Measurements from ENCODE around the gene B4GALT1. TPM values are rescaled to one million over a fixed set of nuclear protein-coding genes. Genes with fewer than 3 reads are reported as not detected.

The B4GALT1 gene
- total and polyA plus RNA-seq, 10 donors = 18.1 to 111 (median 82.7) TPM

- peaks cover 0 to 28% (median 14%) of the 10 kb centered on the region in 6 donors for H3K4me1 ChIP-seq
Measured at GRCh38 chr9:33104401-33104800, 62.7 kb downstream of the B4GALT1 start.

DNA sequence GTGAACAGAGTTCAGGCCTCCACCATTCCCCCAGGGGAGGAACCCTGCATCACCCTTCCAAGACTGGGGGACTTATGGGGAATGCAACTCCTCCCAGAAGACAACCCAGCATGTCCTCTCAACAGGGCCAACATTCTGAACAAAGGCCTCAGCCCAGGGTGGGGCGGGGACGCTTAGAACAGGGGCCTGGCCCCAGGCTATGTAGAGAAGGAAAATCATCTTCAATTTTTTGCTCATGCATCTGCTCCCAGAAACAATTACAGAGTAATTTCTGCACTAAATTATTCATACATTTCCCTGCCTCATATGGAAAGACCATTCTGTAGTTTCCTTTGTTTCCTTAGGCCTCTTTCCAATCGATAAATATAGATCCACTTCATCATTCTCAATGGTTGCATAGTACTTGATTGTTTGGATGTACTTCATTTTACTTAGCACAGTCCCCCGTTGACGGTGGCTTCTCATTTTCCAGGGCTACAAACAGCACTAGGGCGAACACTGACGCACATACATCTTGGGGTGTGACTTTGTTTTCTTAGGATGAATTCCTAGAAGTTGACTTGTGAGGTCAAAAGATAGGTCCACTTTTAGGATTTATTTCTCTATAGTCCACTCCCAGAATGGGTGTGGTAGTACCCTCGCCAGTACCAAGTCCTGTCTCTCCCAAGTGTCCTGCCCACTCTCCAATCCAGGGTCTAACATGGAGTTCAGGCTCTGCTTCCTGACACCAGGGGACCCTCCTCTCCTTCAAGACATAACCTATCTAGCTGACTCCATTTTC, 63.4 kb downstream of the B4GALT1 start:
- H3K27me3 ChIP-seq (replicated peaks in 1 of 7) = no peaks in the 10 kb centered on the region
- intact Hi-C loops (cut with DNase I; ENCODE audit: low total_unique reads) = no loop called here
- WGBS, 5 donors = 85 to 99% (median 93%) methylated on average over 8 of the region's 8 CpGs
- H3K4me3 ChIP-seq = no peak overlapping the region
- H3K9me3 ChIP-seq = no peaks in the 10 kb centered on the region
- peaks cover 0 to 28% (median 14%) of the 10 kb centered on the region in 6 donors for H3K4me1 ChIP-seq
- peak overlapping the region in 1 of 8 donors; percentile 17 for H3K27ac ChIP-seq
- DNase-seq = no peak
- TF ChIP-seq POLR2AphosphoS5 (IDR thresholded peaks at IDR 0.05) (no peak), POLR2A (IDR thresholded peaks at IDR 0.05) (no peak), CTCF (IDR thresholded peaks at IDR 0.05 in 8 of 11, conservative IDR thresholded peaks at IDR 0.05 in 3 of 11) (no peak)
- H3K36me3 ChIP-seq = peaks cover 0 to 1% (median 0%) of the 10 kb centered on the region in 6 donors

More at GRCh38 chr9:33104401-33104800, 62.7 kb downstream of the B4GALT1 start:
- intact Hi-C loops (cut with DNase I; ENCODE audit: low total_unique reads) = no loop called here
- Histone ChIP-seq H3K4me3 (no peak overlapping the region), H3K9me3 (no peaks in the 10 kb centered on the region), H3K27me3 (replicated peaks in 1 of 7) (no peaks in the 10 kb centered on the region), H3K27ac (no peak overlapping the region), H3K36me3 (peaks cover 0 to 8% (median 0%) of the 10 kb centered on the region in 6 donors)
- WGBS, 5 donors = 79 to 95% (median 90%) methylated on average over 7 of the region's 7 CpGs
- DNase-seq = no peak
- no peak for TF ChIP-seq POLR2AphosphoS5 (IDR thresholded peaks at IDR 0.05)
- TF ChIP-seq CTCF (IDR thresholded peaks at IDR 0.05 in 8 of 11, conservative IDR thresholded peaks at IDR 0.05 in 3 of 11) = no peak

DNA sequence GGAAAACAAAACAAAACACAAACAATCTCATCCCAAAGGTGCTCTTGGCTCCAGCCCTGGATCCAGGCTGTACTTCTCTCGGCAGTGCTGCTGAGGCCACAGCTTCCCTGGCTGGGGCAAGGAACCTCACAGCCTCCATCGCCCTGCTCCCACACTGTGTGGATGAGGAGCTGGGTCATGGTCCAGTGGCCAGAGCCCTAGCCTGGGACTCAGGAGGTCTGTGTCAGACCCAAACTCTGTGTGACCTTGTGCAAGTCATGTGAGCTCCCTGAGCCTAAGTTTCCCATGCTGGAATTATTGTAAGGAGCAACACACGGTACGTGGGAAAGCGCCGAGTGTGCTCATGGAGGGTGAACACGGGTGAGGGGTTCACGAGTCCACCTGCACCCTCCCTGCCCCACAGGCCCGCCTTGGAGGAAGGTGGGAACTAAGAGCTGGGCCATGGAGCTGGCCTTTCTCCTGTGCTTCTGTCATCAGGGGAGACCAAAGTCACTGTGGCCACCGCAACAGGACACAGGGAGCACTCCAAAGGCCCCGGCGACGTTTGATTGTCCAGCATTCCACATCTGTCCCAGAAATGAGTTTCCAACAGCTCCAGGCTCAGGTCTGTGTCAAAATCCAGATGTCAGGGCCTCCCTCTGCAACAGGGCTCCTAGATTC, 64.5 kb downstream of the B4GALT1 start:
- Histone ChIP-seq H3K27ac (peak overlapping the region in 1 of 8 donors; percentile 17), H3K4me1 (peaks cover 0 to 18% (median 10%) of the 10 kb centered on the region in 6 donors), H3K4me3 (no peak overlapping the region), H3K9me3 (no peaks in the 10 kb centered on the region), H3K36me3 (no peaks in the 10 kb centered on the region), H3K27me3 (replicated peaks in 1 of 7) (no peaks in the 10 kb centered on the region)
- TF ChIP-seq POLR2AphosphoS5 (IDR thresholded peaks at IDR 0.05) (peak in 2 of 3 donors; percentile 23 to 31), CTCF (IDR thresholded peaks at IDR 0.05 in 8 of 11, conservative IDR thresholded peaks at IDR 0.05 in 3 of 11) (no peak), POLR2A (IDR thresholded peaks at IDR 0.05) (no peak)
- DNase-seq = no peak
- intact Hi-C loops (cut with DNase I; ENCODE audit: low total_unique reads) = no loop called here
- 90 to 97% (median 93%) methylated on average over 13 of the region's 13 CpGs for WGBS, 5 donors

Measured in spleen (tissue), 11 donors.